Measurements from ENCODE around the gene ZNF76. TPM values are rescaled to one million over a fixed set of nuclear protein-coding genes. Genes with fewer than 3 reads are reported as not detected.

The ZNF76 gene
- total and polyA plus RNA-seq, 2 of the 8 experiments (the other 6 are each of a cell fraction or from before 2014, with no cell fraction given), result 17.9 to 23.9 TPM

- no peak for FAIRE-seq
- Histone ChIP-seq H3K4me2 (ENCODE audit: insufficient read depth in 1 of 2, low read depth in 2 of 2, low read length in 2 of 2) (no peak overlapping the region), H3K36me3 (ENCODE audit: control insufficient read depth in 2 of 4, insufficient read depth in 4 of 4, low read length in 3 of 4) (no peaks in the 10 kb centered on the region), H3K18ac (ENCODE audit: extremely low read depth, low read length) (no peak overlapping the region), H3K27ac (ENCODE audit: low read depth, low read length) (no peak overlapping the region), H3K23ac (ENCODE audit: insufficient read length) (no peak overlapping the region), H2BK12ac (ENCODE audit: low read depth, low read length) (no peak overlapping the region), H2AFZ (ENCODE audit: low read length) (no peak overlapping the region), H3K9ac (replicated peaks in 1 of 4; ENCODE audit: extremely low read depth in 1 of 4, low read depth in 3 of 4, low read length in 3 of 4) (no peak overlapping the region), H2BK120ac (replicated peaks; ENCODE audit: low read depth, low read length) (no peak overlapping the region), H3K4me3 (ENCODE audit: extremely low read depth in 1 of 4, insufficient read depth in 2 of 4, low read depth in 3 of 4, low read length in 4 of 4) (no peak overlapping the region), H4K91ac (replicated peaks; ENCODE audit: insufficient read length, low read length) (no peak overlapping the region), H3K4me1 (replicated peaks in 1 of 4; ENCODE audit: control insufficient read depth in 3 of 4, insufficient read depth in 4 of 4, low read length in 3 of 4) (no peaks in the 10 kb centered on the region), H3K56ac (replicated peaks; ENCODE audit: insufficient read length, low read depth, low read length) (no peak overlapping the region), H3K23me2 (ENCODE audit: low read depth, low read length) (no peaks in the 10 kb centered on the region), H3K79me2 (ENCODE audit: control insufficient read depth in 1 of 2, insufficient read depth in 2 of 2, low read length in 2 of 2) (no peaks in the 10 kb centered on the region), H4K5ac (ENCODE audit: insufficient read length, low read depth, low read length) (no peak overlapping the region), H3K27me3 (replicated peaks in 1 of 4; ENCODE audit: control insufficient read depth in 3 of 4, extremely low read depth in 1 of 4, insufficient read depth in 3 of 4, low read length in 3 of 4) (no peaks in the 10 kb centered on the region; a peak in 1 of 7 replicates), H4K20me1 (replicated peaks in 1 of 2; ENCODE audit: control insufficient read depth in 1 of 2, insufficient read depth in 2 of 2, low read length in 2 of 2) (peaks cover 0 to 1% of the 10 kb centered on the region in 2 experiments), H2AK5ac (ENCODE audit: low read depth, low read length) (no peak overlapping the region), H3K4ac (replicated peaks; ENCODE audit: insufficient read length, low read depth, low read length) (no peak overlapping the region), H3K14ac (ENCODE audit: insufficient read length) (no peak overlapping the region), H2BK20ac (ENCODE audit: low read length) (no peak overlapping the region), H2BK15ac (ENCODE audit: low read length) (no peak overlapping the region), H4K8ac (ENCODE audit: extremely low read depth, insufficient read depth, low read length) (no peak overlapping the region), H3K79me1 (ENCODE audit: low read depth, low read length) (no peaks in the 10 kb centered on the region), H2BK5ac (ENCODE audit: low read depth, low read length) (no peak overlapping the region), H3K9me3 (ENCODE audit: insufficient read depth in 2 of 2, low read depth in 1 of 2, low read length in 1 of 2) (no peaks in the 10 kb centered on the region)
- POLR2A ChIA-PET (ENCODE audit: partially characterized antibody), result interaction anchor here (1.1 to 1.2 kb wide), 2 partner anchors 13 to 16 kb away, joined by 3 to 4 read pairs; partner anchors contain the start of gene ZNF76
- no peak for DNase-seq (ENCODE audit: low read depth in 1 of 2, low spot score in 2 of 2)
- 87% methylated on average over 4 of the region's 4 CpGs; no CpG with 5 or more reads in 1 of the 2 experiments for WGBS, 2 experiments (ENCODE audit: extremely low coverage in 1 of 2, insufficient coverage in 1 of 2, insufficient read length in 1 of 2, insufficient replicate concordance in 2 of 2, low coverage in 1 of 2, low lambda C conversion rate in 2 of 2, missing lambda C conversion rate in 1 of 2)
- CTCF ChIA-PET (ENCODE audit: partially characterized antibody), result interaction anchor here (1.3 to 1.5 kb wide), 3 partner anchors 17 to 52 kb away, joined by 3 to 4 read pairs (median 3); no protein-coding TSS in a partner anchor
- TF ChIP-seq BCL11A (IDR thresholded peaks at IDR 0.05; ENCODE audit: low read depth in 2 of 2, low read length in 2 of 2) (no peak), PHF8 (conservative IDR thresholded peaks at IDR 0.05; ENCODE audit: low read depth, low read length) (no peak), SP1 (IDR thresholded peaks at IDR 0.05; ENCODE audit: low read depth, low read length) (no peak), E2F6 (IDR thresholded peaks at IDR 0.05) (no peak), ATF3 (IDR thresholded peaks at IDR 0.05; ENCODE audit: insufficient read depth, low read depth, low read length) (no peak), YY1 (IDR thresholded peaks at IDR 0.05; ENCODE audit: low read depth, low read length) (no peak), EZH2 (IDR thresholded peaks at IDR 0.05; ENCODE audit: low read depth, low read length, severe bottlenecking) (no peak), BACH1 (IDR thresholded peaks at IDR 0.05; ENCODE audit: low read length) (no peak), CEBPB (IDR thresholded peaks at IDR 0.05; ENCODE audit: low read depth, low read length) (no peak), HDAC6 (IDR thresholded peaks at IDR 0.05; ENCODE audit: low read depth, low read length) (no peak)
These were observed 16.3 kb downstream of the ZNF76 start for GRCh38 chr6:35275744-35276260.
